GM19025 (cell line): ENCODE results near the gene FAM181A.

ENCODE experiments used
- ATAC-seq: cut with Tn5 transposase; IDR thresholded peaks from one replicate; pipeline ENCODE4 v1.9.1; 2021; ENCODE audit warnings: mild to moderate bottlenecking, low read depth, moderate library complexity; ENCODE audit not compliant: unreplicated experiment

FAM181A gene

DNA sequence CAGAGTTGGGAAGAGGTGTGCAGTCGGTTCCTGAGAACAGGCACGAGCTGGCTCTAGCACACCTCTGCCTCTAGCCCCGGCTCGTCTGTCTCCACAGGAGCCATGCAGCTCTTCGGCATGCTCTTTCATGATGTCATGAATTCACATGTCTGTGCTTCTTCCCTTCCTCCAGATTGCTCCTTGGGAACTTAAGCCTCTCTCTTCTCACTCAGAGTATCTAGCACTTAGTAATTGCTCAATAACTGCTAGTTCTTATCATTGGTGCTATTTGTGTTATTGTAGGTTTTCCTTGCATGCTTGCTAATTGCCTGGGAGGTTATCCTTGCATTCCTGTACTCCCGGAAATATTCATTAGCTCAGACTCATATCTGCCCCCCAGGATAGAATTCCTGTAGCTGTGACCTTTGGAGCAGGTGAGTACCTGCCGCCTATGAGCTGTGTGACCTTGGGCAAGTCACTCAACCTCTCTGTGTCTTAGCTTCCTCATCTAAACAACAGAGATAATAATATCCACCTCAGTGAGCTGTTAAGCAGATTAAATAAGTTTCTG lies 19.5 kb downstream of the FAM181A start:
- ATAC-seq, result no peak

DNA sequence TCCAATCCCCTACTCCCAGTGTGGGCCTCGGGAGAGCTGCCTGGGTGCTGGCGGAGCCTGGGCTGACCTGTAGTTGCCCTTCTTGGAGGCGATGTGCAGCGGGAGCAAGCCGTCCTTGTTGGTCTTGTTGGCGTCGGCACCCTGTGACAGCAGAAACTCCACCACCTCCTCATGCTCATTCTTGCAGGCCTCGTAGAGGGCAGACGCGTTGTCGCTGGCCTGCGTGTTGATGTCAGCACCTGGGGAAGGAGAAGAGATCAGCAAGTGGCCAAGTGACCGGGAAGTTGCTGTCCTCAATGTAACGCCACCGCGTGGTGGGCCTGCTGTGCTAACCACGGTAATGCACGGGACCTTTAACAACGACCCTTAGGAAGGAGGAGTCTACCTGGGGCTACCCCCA lies 20.1 kb downstream of the FAM181A start:
- ATAC-seq, result no peak

GRCh38 chr14:93949511-93950075 lies 22.4 kb downstream of the FAM181A start:
- no peak for ATAC-seq

- ATAC-seq, result no peak
These were observed 23.9 kb downstream of the FAM181A start for GRCh38 chr14:93950948-93951634.

- no peak for ATAC-seq
These were observed 24.7 kb downstream of the FAM181A start for GRCh38 chr14:93951635-93952540.

DNA sequence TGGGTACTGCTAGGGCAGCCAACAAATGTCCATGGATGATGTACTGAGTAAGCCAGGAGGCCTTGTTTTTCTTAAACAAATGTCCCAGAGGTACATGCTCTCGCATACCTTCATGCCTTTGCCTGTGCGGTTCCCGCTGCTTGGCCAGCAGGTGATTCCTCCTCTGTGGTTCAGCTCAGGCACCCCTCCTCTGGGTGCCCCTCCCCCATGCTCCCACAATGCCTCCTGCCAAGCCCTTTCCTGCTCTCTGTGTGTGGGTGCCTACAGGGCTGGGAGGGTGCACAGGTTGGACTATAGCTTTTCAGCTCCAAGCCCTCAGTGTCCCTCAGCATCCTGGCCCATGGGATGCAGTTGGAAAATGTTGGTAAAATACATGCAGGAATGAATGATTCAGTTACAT lies 25.7 kb downstream of the FAM181A start:
- no peak for ATAC-seq

DNA sequence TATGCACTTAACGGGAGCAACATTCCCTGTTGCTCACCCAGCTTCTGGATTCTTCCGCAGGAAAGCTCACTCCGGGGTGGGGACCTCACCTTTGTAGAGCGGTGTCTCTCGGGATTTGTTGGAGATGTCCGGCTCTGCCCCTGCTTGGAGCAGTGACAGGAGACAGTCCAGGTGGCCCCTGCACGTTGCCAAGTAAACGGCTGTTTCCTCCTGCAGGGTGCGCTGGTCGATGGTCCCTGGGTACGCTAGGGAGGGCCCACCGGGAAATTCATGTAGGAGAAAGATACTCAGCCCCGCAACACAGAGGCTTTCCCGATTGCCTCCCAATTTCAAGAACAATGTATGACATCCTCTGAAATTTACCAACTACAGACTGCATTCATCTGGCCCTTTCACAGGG lies 26.1 kb downstream of the FAM181A start:
- no peak for ATAC-seq

GRCh38 chr14:93953739-93954515 lies 26.8 kb downstream of the FAM181A start:
- no peak for ATAC-seq

DNA sequence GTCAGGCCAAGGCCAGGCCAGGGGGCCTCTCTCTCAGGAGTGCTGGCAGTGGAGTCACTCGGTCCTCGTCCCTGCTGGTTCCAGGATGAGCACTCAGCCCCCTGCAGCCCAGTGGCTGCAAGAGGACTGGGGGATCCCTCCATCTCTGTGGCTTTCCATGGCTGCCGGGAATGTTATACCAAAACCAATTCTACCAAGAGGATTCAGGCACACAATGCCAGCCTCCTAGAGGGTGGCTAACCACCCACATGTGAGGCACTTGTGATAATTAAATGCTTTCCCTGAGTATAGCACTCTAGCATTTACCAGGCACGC lies 27.3 kb downstream of the FAM181A start:
- ATAC-seq, result no peak

- ATAC-seq, result no peak
These were observed 28.0 kb downstream of the FAM181A start for GRCh38 chr14:93954900-93955849.

DNA sequence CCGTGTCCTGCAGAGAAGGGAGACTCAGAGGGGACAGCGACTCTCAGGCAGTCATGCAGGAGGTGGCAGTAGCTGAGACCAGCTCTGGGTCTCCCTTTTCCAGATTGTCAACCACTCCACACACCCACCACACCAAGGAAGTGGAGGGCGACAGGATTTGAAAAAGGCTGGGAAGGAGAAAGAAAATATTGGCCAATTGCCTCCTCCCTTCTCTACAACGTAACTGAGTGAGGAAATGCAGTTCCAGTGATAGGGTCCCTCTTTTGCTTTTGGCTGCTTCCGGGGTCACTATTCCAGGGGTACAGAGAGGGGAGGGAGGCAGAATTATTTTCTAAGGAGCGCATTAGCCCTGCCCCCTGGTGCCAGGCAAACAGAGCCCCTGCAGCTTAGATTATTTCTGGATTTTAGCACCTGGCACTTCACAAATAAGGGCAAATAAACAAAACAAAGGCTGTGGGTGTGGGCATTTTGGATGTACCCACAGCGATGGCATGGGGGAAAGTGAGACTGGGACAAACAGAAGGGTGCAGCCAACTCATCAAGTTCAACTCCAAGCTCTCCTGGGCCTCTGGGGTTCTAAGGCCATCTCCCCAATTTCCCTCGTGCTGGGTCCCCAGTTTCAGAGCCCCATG lies 28.8 kb downstream of the FAM181A start:
- ATAC-seq, result no peak

- ATAC-seq, result no peak
These were observed 29.6 kb downstream of the FAM181A start for GRCh38 chr14:93956514-93957332.

- ATAC-seq, result no peak
These were observed 30.2 kb downstream of the FAM181A start for GRCh38 chr14:93957333-93957710.

- no peak for ATAC-seq
These were observed 30.8 kb downstream of the FAM181A start for GRCh38 chr14:93957751-93958566.

DNA sequence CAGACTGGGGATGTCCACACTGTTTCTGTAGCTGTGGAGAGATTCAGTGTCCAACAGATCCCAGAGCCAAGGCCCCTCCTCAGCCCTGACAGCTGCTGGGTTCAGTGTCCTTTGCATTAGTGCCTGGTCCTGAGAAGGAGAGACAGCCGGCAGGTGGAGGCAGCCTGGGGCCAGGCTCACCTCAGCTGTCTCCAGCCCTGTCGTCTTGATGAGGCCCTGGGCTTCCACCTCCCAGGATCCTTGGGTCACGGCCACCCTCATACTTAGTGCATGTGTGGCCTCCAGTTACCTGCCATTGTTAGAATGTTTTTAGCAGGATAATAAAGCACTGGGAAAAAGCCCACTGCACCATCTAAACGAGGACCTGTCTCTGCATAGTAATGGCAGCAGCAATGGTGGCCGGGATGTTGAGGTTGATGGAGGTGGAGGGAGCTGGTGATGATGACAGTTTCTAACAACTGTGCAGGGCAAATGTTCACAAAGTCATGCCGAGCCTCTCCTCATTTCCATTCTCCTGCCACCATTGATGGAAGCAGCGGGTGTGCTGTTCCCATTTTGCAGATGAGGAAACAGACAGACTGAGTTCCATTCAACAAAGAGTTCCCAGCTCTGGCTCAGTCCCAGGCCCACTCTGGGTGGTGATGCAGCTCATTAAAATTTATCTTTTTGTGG lies 31.6 kb downstream of the FAM181A start:
- ATAC-seq, result no peak

DNA sequence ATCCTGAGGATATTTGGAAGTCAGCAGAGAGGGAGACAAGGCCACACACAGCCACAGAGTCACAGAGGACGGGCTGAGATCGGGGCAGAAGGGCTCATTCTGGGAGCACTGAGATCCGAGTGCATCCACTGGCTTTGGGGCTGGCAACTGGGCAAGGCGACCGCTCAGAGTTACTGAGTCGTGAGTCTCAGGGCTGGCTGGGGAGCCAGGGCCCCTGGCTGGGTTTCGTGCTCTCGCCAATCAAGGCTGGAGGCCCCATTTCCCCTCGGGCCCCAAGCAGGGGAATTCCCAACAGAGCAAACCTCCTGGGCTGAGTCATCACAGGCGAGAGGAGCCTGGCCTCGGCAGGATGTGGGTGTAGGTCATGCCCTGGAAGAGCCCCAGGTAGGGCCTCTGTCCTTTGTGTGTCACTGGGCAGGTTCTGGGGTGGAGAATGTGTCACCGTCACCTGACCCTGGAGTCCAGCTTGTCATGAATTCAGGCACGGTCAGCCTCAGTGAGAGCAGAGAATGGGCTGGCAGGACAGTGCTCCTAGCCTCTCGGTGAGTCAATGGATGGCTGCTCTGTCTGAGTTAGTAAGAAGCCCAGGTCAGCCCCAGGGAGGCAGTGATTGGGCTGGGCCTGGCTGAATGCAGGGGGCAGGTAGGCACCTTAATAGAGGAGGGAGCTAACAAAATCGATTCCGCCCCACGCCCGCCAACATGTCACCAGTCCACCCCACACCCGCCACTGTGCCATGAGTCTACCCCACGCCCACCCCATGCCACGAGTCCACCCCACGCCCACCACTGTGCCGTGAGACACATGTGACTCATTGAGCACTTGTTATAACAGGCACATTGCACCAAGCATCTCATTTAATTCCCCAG lies 32.3 kb downstream of the FAM181A start:
- peak; percentile 68 for ATAC-seq
